Stimulated activated naive CD4-positive, alpha-beta T cell (primary cell): ENCODE measurements around the gene POLR2L.

Source experiments
- DNase-seq, 6 experiments: peaks; one replicate each; lab custom pipeline; 2025; lab: John Stamatoyannopoulos, UW

POLR2L gene

DNA sequence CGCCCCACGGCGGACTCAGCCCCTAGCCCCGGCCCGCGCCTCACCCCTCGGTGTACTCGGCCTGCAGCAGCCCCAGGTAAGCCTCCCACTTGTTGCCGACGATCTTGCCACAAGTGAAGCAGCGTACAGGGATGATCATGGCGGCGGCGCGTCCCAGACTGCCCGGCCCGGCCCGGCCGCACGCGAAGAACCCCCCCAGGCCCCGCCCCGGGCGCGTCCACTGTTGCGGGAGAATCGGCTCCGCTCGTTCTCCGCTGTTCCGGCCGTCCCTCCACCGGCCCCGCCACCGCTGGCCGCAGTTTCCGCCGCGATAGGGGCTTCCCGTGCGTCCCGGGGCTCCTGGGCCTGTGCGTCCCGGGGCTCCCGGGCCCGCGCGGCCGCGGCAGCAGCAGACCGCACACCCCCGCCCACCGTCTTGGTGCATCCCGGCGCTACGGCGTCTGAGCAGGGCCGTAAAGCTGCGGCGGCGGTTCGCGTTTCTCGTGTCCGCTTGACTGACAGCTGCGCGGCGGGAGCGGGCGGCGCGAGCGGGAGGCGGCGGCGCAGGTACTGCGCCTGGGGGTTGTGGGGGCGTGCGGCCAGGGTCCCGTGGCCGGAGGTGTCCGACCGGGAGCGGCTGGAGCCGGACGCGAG is at the start of gene POLR2L, which contains the start of gene TSPAN4:
Gene POLR2L, minus strand, starts transcription at position 160 of the 633 bp plus-strand sequence. Its CDS starts 21 bp downstream, at position 139.
Gene TSPAN4, plus strand, starts transcription at position 483 of the 633 bp plus-strand sequence. CDS start 7,453 bp downstream, outside the sequence.
- DNase-seq: peak; percentile 64 to 91 (median 80)

DNA sequence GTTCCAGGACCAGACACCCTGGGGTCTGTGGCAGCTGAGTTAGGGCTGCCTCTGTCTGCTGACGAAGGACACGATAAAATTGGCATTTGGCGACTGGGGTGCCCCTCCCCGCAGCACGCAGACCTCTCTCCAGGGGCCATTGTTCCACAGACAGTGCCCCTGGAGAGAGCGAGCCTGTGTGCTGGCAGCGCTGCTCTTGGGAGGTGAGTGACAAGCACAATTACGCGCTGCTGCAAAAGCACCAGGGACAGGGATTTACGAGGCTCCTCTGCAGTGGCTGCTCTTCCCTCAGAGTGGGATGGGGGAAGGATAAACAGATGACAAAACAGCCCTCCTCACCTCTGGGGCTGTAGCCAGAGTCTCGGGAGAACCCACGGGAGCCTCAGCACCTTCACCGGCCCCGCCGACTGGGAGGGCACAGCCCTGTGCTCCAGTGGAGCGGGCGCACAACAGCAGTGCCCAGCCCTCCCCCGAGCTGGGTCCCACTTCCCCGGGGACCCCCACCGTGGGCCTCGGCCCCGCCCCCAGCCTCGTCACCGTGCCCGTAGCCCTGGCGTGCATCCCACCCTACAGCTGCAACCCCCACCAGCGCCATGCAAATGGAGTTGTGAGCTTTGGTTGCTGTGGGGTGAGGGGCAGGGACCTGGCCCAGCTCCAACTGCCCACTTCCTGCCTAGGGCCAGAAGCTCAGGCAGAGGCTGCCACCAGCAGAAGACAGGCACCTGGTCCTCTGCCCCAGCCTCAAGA is 48.6 kb upstream of the POLR2L start:
- DNase-seq: no peak

GRCh38 chr11:889687-890475 is 47.6 kb upstream of the POLR2L start:
- no peak for DNase-seq

GRCh38 chr11:889257-889656 is 46.9 kb upstream of the POLR2L start:
- no peak for DNase-seq

- DNase-seq: no peak
Measured at GRCh38 chr11:888310-889212, 46.2 kb upstream of the POLR2L start.

- no peak for DNase-seq
Measured at GRCh38 chr11:887589-887988, 45.3 kb upstream of the POLR2L start.

- no peak for DNase-seq
Measured at GRCh38 chr11:886568-886967, 44.2 kb upstream of the POLR2L start.

DNA sequence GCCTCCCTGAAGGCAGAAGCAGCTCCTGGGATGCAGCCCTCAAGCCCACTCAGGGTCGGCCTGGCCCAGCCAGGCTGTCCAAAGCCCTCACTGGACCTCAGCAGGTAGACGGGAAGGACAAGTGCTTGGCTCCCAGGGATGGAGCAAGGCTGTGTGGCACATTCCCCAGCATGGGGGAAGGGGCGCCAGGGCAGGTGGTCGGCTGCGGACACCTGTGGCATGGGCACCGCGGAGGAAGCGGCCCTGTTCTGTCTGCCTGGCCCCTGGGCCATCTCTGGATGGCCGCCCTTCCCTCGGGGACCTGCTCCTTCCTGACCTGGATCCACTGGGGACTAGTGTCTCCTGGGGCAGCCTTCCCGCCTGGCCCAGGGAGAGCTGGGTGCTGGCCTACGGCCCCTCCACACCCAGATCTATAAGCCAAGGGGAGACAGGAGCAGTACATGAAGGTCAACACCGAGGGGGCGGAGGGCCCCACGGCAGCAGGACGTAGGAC is 42.3 kb upstream of the POLR2L start:
- no peak for DNase-seq

DNA sequence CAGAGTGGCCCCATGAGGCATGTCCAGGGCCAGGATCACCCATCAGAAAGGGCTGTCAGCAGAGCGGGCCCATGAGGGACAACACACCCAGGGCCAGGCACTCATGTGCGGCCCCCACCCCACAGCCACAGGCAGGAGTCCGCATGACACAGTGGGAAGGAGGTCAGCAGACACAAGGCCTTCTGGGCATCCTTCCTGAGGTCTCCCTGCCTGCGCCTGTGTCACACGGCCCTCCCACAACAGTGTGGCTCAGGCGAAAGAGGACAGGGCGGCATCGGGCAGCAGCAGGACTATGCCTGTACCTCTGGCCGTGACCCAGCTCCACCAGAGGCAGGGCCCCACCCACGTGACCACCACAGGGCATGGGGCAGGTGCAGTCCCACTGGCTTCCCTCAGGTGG is 41.2 kb upstream of the POLR2L start:
- no peak for DNase-seq

GRCh38 chr11:882596-882995 is 40.3 kb upstream of the POLR2L start:
- no peak for DNase-seq

DNA sequence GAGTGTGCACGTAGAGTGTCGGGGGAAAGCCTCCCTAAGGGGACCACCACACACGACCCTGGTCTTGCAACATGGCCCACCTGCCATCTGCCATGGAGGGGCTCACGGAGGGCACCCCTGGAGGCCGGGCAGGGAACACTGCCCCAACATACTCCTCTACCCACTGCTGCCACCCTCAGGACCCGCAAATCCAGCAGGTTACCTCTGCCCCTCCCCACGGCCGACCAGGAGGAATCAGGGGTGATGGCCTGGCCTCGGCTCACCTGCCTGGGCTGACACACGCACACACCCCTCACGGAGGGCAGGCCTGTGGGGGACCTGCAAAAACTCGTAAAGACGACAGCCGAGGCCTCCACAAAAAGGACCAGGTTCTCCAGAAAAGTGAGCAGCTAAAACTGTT is 38.1 kb upstream of the POLR2L start:
- no peak for DNase-seq

DNA sequence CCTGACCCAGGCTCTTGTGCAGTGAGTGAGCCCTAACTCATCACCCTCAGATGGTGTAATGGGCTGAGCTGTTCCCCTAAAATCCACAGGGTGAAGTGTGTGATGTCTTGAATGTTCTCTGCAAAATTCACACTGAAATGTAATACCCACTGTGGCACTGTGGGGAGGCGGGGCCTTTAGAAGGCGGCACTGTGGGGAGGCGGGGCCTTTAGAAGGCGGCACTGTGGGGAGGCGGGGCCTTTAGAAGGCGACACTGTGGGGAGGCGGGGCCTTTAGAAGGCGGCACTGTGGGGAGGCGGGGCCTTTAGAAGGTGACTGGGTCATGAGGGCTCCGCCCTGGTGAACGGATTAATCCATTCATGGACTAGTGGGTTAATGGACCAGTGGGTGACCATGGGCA is 35.2 kb upstream of the POLR2L start:
- DNase-seq: peak in 2 of 6 experiments; percentile 16 to 24

DNA sequence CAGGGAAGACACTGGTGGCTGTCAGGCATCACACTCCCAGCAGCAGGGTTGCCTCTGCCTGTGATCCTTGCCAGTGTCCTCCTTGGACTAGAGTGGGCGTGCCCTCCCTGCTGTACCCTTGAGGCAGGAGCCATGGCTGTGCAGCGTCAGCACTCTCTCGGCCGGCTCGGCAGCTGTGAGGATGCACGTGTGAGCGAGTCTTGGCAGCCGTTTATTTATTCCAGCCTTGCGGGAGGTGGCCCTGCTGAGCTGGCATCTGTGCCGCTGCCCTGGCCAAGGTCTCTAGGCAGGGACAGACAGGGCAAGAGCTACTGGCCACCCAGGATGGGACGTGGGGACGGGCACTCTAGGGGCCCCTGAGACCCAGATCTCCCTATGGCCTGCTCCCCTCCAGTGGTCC is 34.2 kb upstream of the POLR2L start:
- no peak for DNase-seq

GRCh38 chr11:875769-876301 is 33.5 kb upstream of the POLR2L start:
- no peak for DNase-seq

DNA sequence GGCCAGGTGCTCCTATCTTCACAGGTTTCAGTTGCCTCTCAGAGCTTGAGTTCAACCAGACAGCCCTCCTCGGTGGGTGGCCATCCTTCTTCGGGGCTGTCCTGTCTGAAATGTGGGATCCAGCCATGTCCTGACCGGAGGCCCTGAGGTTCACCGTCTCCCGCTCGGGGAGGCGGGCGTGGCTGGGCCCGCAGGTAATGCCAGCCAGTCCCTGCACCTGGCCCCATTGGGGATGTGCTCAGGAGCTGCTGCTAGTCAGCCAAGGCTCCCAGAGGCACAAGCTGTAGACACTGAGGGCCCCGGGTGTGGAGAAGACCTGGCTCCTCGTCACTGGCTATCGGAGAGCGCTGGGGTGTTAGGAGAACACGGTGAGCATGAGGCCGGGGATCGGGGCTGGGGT is 32.9 kb upstream of the POLR2L start:
- no peak for DNase-seq

DNA sequence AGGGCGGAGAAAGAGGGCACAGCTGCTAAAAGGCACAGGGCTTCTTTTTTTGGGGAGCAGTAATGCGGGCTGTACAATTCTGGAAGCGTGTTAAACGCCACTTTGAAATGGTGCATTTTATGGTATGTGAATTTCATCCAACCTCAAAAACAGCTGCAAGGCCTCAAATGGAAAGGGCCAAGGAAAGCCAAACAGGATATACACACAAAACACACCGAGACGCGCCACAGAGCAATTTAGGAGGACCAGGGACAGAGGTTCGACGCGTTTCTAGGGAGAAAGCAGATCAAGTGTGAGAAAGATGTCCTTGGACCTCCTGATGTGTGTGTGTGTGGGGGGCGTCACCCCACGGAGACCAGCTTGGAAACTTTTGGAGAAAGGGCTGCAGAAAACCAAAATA is 31.4 kb upstream of the POLR2L start:
- no peak for DNase-seq

DNA sequence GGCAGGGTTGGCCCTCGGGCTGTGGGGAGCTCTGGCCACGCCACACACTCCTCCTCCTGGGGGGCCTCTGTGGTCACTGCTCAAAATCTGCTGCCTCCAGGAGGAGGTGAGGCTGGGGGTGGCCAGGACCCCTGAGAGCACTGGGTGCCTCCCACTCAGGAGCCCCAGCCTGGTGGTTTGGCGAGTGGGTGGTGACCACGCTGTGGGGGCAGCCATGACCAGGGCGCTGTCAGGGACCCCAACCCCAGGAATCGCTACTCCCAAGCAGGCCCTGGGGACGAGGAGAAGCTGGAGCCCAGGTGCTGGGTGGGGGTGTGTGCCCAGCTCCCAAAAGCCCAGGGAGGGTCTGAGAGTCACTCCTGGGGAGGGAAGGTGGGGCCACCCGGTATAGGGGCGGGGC is 30.5 kb upstream of the POLR2L start:
- no peak for DNase-seq

GRCh38 chr11:871472-871871 is 29.1 kb upstream of the POLR2L start:
- no peak for DNase-seq

- no peak for DNase-seq
Measured at GRCh38 chr11:870418-870817, 28.1 kb upstream of the POLR2L start.

- no peak for DNase-seq
Measured at GRCh38 chr11:870127-870413, 27.7 kb upstream of the POLR2L start.

DNA sequence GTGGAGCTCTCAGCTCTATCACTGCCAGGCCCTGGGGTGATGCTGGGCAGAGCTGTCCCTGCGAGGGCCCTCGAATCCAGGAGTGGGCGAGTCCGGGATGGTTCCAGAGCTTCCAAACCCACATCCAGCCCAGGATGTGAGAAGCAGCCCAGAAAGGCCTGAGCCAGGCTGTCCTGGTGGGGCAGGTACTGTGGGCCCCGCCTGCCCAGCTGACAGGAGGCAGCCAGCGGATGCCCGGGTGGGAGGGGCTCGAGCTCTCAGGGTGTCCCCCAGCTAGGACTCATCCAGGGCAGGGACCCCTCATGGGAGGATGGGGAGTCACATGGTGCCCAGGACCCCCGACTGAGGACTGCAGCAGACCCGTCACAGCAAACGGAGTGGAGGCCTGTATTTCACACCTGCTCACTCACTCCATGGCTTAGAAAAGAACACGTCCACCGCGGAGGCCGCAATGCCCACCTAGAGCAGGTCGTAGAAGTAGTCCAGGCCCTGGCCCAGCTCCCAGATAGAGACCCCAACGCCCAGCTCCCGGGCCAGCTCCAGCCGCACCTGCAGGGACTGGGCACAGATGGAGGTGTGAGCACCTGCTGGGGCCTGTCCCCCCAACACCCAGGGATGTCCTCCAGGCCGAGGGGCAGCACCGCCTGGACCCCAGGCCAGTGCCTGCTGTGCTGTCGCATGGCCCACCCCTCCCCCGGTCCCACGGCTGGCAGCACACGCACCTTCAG is 27.2 kb upstream of the POLR2L start:
- DNase-seq: no peak
